ENCODE data around the gene MEGF11. TPM values are rescaled to one million over a fixed set of nuclear protein-coding genes. Genes with fewer than 3 reads are reported as not detected.

Gene MEGF11
- polyA plus RNA-seq, 3 donors: not detected

DNA sequence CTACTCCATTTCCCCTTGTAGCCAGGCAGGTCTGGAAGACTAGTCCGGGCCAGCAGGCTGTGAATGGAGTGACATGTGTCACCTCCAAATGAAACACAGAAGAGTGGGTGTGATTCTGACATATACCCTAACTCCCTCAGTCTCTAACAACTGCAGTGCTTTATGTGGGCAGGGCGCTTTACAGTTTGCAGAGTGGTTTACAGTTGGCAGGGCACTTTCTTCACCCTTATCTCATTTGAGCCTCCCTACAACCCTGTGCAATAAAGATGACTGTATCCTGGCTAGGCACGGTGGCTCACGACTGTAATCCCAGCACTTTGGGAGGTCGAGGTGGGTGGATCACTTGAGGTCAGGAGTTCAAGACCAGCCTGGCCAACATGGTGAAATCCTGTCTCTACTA lies 208.0 kb downstream of the MEGF11 start:
- Mint-ChIP-seq H3K27me3 (ENCODE audit: low read depth in 3 of 3) (peaks cover 4 to 10% (median 10%) of the 10 kb centered on the region in 3 donors), H3K9me3 (peaks cover 0 to 5% (median 2%) of the 10 kb centered on the region in 7 donors), H3K4me3 (no peak overlapping the region), H3K4me1 (no peaks in the 10 kb centered on the region), H3K27ac (peak overlapping the region in 1 of 7 donors; percentile 70), H3K36me3 (no peaks in the 10 kb centered on the region)
- Histone ChIP-seq H3K9me3 (replicated peaks in 1 of 2; ENCODE audit: control insufficient read depth in 1 of 2, insufficient read depth in 1 of 2, low read length in 2 of 2) (no peaks in the 10 kb centered on the region), H3K4me1 (ENCODE audit: control insufficient read depth in 1 of 2, insufficient read depth in 2 of 2, low read length in 2 of 2) (no peaks in the 10 kb centered on the region), H3K79me2 (ENCODE audit: insufficient read depth, low read length) (no peaks in the 10 kb centered on the region), H2AFZ (ENCODE audit: insufficient read depth, low read depth, low read length, poor library complexity, severe bottlenecking) (no peak overlapping the region), H3K4me2 (replicated peaks; ENCODE audit: extremely low read depth, low read length, poor library complexity, severe bottlenecking) (no peak overlapping the region), H3K4me3 (replicated peaks in 1 of 3; ENCODE audit: low read depth in 2 of 3, low read length in 3 of 3) (no peak overlapping the region), H4K20me1 (ENCODE audit: insufficient read depth, low read length) (no peaks in the 10 kb centered on the region), H3K36me3 (replicated peaks in 1 of 2; ENCODE audit: control insufficient read depth in 1 of 2, insufficient read depth in 2 of 2, low read length in 2 of 2) (no peaks in the 10 kb centered on the region), H3K27me3 (ENCODE audit: control insufficient read depth in 2 of 2, insufficient read depth in 2 of 2, low read length in 2 of 2) (peaks cover 3% of the 10 kb centered on the region in 2 donors), H3K27ac (ENCODE audit: low read depth in 1 of 2, low read length in 2 of 2) (no peak overlapping the region), H3K9ac (ENCODE audit: insufficient read depth, low read length, poor library complexity, severe bottlenecking) (no peak overlapping the region)
- intact Hi-C loops (cut with micrococcal nuclease): loop anchor here in 1 of 2 donors (10.0 kb wide), 1 partner anchor 71 kb away; no protein-coding TSS in a partner anchor
- TF ChIP-seq, protein P1, sequence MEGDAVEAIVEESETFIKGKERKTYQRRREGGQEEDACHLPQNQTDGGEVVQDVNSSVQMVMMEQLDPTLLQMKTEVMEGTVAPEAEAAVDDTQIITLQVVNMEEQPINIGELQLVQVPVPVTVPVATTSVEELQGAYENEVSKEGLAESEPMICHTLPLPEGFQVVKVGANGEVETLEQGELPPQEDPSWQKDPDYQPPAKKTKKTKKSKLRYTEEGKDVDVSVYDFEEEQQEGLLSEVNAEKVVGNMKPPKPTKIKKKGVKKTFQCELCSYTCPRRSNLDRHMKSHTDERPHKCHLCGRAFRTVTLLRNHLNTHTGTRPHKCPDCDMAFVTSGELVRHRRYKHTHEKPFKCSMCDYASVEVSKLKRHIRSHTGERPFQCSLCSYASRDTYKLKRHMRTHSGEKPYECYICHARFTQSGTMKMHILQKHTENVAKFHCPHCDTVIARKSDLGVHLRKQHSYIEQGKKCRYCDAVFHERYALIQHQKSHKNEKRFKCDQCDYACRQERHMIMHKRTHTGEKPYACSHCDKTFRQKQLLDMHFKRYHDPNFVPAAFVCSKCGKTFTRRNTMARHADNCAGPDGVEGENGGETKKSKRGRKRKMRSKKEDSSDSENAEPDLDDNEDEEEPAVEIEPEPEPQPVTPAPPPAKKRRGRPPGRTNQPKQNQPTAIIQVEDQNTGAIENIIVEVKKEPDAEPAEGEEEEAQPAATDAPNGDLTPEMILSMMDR (IDR thresholded peaks at IDR 0.05): no peak
- WGBS (ENCODE audit: insufficient coverage): no CpG with 5 or more reads among the region's 5 CpGs
- DNase-seq: no peak

DNA sequence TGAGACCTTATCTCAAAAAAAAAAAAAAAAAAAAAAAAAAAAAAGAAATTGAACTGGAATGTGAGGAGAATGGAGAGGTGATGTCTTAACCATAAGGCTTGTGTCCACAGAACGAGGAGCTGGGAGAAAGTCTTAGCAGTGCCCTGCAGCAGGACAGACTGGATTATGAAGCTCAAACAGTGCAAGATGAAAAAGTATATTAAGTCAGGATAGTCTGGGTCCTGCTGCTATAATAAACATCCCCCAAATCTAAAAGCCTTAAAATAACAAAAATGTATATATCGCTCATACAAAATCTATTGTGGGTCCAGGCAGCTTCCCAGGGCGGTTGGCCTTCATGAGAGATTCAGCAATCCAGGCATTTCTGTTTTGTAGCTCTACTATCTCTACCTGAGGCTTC lies 208.7 kb downstream of the MEGF11 start:
- Histone ChIP-seq H2AFZ (ENCODE audit: insufficient read depth, low read depth, low read length, poor library complexity, severe bottlenecking) (no peak overlapping the region), H3K4me2 (replicated peaks; ENCODE audit: extremely low read depth, low read length, poor library complexity, severe bottlenecking) (no peak overlapping the region), H3K4me3 (replicated peaks in 1 of 3; ENCODE audit: low read depth in 2 of 3, low read length in 3 of 3) (no peak overlapping the region), H3K4me1 (ENCODE audit: control insufficient read depth in 1 of 2, insufficient read depth in 2 of 2, low read length in 2 of 2) (no peaks in the 10 kb centered on the region), H3K27me3 (ENCODE audit: control insufficient read depth in 2 of 2, insufficient read depth in 2 of 2, low read length in 2 of 2) (peaks cover 3 to 7% of the 10 kb centered on the region in 2 donors), H3K9me3 (replicated peaks in 1 of 2; ENCODE audit: control insufficient read depth in 1 of 2, insufficient read depth in 1 of 2, low read length in 2 of 2) (no peaks in the 10 kb centered on the region), H3K36me3 (replicated peaks in 1 of 2; ENCODE audit: control insufficient read depth in 1 of 2, insufficient read depth in 2 of 2, low read length in 2 of 2) (no peaks in the 10 kb centered on the region), H3K27ac (ENCODE audit: low read depth in 1 of 2, low read length in 2 of 2) (no peak overlapping the region), H3K9ac (ENCODE audit: insufficient read depth, low read length, poor library complexity, severe bottlenecking) (no peak overlapping the region), H3K79me2 (ENCODE audit: insufficient read depth, low read length) (no peaks in the 10 kb centered on the region), H4K20me1 (ENCODE audit: insufficient read depth, low read length) (no peaks in the 10 kb centered on the region)
- H3K4me3 Mint-ChIP-seq: no peak overlapping the region
- DNase-seq: no peak
- TF ChIP-seq, protein P1 (IDR thresholded peaks at IDR 0.05): no peak
- H3K27ac Mint-ChIP-seq: no peak overlapping the region
- 94% methylated on average over 3 of the region's 3 CpGs for WGBS (ENCODE audit: insufficient coverage)
- H3K36me3 Mint-ChIP-seq: no peaks in the 10 kb centered on the region
- peaks cover 8 to 14% (median 12%) of the 10 kb centered on the region in 3 donors for H3K27me3 Mint-ChIP-seq (ENCODE audit: low read depth in 3 of 3)
- peaks cover 0 to 5% (median 2%) of the 10 kb centered on the region in 7 donors for H3K9me3 Mint-ChIP-seq
- no peaks in the 10 kb centered on the region for H3K4me1 Mint-ChIP-seq
- intact Hi-C loops (cut with micrococcal nuclease): loop anchor here in 1 of 2 donors (10.0 kb wide), 1 partner anchor 70 kb away; no protein-coding TSS in a partner anchor
